ENCODE results near the gene ARHGAP36. TPM values are rescaled to one million over a fixed set of nuclear protein-coding genes. Genes with fewer than 3 reads are reported as not detected.

The ARHGAP36 gene
- total RNA-seq, 1 donor from 2014 or later: 0.07 TPM

DNA sequence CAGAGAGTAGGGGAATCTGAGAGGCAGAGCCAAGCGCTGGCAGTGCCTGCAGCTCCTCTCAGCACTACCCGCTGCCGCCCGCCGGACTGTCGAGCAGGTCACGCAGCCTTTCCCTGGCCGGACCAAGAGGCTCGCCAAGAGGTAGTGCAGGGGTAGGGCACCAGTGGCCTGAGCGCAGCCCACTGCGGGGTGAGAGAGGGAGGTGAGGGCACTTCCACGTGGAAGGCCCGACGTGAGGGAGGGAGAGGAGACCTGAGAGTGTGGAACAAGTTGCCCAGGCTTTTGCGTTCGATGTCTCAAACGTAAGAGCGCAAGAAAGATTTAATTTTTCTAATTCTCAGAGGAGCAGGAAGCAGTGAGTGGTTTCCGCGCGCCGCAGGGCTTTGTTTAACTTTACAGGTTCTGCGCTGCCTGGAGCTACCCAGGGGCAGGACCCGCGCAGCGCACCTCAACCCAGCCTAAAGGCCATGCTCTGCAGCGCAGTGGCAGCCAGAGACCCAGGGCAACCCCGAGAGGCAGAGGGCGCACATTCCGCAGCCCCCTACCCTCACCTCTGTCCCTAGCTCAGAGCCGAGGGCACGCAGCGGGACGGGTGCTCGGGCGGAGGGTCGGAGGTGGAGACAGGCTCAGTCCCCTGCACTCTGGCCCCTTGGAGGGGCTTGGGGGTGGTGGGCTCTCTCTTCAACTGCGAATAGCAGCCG, 14.9 kb downstream of the ARHGAP36 start:
- DNase-seq (ENCODE audit: low read depth, low spot score): no peak

DNA sequence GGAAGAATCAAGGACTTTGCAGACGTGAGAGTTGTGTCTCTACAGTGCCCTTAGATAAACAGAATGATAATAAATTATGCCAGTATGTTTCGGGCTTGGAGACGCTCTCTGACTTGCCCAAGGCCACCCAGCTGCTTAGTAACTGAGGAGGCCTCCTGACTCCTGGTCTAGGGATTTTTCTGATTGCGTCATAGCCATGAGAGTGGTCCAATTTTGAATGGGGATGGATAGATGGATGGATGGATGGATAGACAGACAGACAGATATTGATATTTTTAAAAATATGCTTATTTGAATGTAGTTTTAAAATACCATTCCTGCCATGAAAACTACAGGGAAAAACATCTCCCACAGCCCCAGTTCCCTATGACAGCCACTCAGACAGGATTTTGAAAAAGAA, 15.5 kb downstream of the ARHGAP36 start:
- DNase-seq (ENCODE audit: low read depth, low spot score): no peak

DNA sequence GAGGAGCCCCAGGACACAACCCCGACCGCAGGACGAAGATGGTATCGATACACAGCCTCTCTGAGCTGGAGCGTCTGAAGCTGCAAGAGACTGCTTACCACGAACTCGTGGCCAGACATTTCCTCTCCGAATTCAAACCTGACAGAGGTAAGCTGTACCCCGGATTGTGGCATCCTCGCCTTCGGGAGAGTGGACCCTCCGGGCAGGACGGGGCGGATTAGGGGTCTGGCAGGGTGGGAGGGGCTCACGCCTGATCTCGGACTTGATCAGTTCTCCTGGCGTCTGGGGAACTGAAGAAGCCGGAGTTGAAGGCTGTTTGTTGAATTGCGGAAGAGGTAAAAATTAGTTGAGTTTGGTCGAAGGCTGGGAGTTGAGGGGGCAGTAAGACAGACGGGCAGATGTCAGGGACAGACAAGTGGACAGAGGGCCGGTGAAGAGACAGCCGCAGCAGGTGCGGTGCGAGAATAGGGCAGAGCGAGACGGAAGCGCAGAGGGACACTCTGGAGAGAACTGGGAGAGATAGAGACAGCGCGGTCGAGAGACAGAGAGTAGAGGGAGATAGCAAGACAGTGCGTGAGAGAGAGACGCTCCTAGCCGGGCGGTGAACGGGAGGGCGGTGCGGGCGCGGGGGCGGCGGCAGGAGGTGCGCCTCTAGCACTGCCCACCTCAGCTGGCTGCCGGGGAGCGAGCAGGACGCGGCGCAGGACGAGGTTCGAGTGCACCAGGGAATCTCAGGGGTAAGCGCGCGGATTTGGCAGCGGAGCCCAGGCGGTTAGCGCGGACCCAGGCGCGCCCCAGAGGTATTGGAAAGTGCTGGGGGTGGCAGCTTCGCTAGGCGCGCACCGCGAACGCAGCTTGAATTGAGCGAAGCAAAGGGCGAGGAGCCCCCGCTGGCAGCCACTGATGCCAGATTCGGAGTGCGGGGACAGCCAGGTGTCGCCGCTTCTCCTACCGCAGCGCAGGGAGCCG, 23.9 kb downstream of the ARHGAP36 start:
- no peak for DNase-seq (ENCODE audit: low read depth, low spot score)

- DNase-seq (ENCODE audit: low read depth, low spot score): no peak
These were observed 25.5 kb downstream of the ARHGAP36 start for GRCh38 chrX:131083510-131084142.

DNA sequence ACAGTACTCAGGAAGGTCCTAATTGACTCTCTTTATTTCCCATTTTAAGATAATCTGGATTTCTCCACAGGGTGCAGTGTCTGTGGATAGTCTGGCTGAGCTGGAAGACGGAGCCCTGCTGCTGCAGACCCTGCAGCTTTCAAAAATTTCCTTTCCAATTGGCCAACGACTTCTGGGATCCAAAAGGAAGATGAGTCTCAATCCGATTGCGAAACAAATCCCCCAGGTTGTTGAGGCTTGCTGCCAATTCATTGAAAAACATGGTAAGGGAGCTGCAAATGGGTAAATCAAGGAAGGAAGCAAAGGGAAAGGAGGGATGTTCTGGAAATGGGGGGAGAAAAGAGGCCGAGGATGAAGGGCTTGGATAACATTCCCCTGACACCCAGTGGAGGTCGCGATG, 26.0 kb downstream of the ARHGAP36 start:
- no peak for DNase-seq (ENCODE audit: low read depth, low spot score)

- no peak for DNase-seq (ENCODE audit: low read depth, low spot score)
These were observed 78.6 kb downstream of the ARHGAP36 start for GRCh38 chrX:131136776-131137175.

DNA sequence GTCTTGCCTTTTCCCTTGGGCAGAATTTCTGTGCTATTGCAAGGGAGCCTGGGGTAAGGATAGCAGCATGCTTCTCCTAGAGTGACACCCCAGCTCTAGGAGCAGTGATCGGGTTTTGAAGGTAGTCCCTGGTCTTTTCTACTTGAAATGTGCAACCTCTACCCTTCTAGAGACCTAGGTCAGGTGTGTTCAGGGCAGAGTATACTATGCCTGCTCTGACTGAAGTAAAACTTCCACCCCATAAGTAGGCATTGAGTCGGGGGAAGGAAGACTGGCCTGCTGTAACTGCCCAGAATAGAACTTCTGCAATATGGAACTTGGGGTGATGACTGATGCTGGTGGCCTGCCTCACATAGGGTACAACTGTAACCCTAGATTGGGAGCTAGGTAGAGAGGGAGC, 80.9 kb downstream of the ARHGAP36 start:
- DNase-seq (ENCODE audit: low read depth, low spot score): no peak

Other genes with a start within 250 kb of the ARHGAP36 start
- 12.3 and 12.4 TPM in 2 replicates for gene ENOX2, start 155.1 kb upstream of the ARHGAP36 start, total RNA-seq
- gene IGSF1, start 231.0 kb downstream of the ARHGAP36 start, total RNA-seq: not detected in 2 replicates

Data from pulmonary artery endothelial cell (primary cell).